ENCODE measurements around the gene ENPP7.

DNA sequence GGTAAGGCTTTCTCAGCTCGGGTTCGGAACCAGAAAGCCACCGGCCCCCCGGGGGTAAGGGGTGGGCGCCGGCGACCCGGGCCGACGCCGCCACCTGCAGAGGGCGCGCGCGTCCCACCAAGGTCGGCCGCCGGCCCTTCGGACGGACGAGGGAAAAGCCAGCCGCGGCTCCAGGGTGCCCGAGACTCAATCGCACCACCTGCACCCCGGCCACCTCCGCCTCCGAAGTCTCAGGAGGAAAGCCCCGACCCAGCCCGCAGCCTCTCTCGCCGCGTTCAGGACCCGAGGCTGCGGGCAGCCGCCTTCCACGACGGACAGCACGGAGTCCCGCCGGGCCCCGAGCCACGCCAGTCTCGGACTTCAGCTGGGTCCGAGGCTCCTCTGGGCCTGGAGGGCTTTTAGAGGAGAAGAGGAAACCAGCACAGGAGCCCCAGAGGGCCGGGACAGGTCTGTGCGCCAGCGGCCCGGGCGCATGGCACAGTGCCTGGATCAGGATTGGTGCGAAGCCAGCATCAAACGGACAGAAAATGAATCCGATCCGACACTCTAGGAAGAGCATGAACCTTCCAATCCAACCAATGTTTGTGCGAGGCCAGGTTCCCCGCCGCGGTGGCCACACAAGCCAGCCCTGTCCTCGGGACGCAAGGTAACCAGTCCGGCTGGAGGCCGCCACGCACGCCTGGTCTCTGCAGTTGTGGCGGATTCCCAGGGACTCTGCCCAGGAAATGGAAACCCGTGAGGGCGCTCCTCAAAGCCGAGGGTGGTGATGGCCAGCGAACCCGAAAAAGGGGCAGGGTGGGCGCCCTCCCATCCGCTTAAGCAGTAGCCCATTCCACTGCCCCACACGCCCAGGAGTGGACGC is 59.4 kb downstream of the ENPP7 start:
- peak; percentile 31 to 88 (median 74) for TF ChIP-seq CTCF (IDR thresholded peaks at IDR 0.05 in 8 of 11, conservative IDR thresholded peaks at IDR 0.05 in 3 of 11)
- TF ChIP-seq POLR2A (IDR thresholded peaks at IDR 0.05): no peak
- no peak for TF ChIP-seq POLR2AphosphoS5 (IDR thresholded peaks at IDR 0.05)

Data from spleen (tissue), 7 donors.